HG03159 (cell line): ENCODE data around the gene MYO5C.
A peak's percentile ranks its signal among the peaks of the same experiment; 100 is the strongest.

Experiments
- ATAC-seq: cut with Tn5 transposase; IDR thresholded peaks from one replicate; pipeline ENCODE4 v1.9.1; 2021; ENCODE audit warnings: mild to moderate bottlenecking, moderate library complexity; ENCODE audit not compliant: unreplicated experiment

The MYO5C gene

GRCh38 chr15:52281085-52282035, 14.2 kb downstream of the MYO5C start:
- ATAC-seq: no peak

DNA sequence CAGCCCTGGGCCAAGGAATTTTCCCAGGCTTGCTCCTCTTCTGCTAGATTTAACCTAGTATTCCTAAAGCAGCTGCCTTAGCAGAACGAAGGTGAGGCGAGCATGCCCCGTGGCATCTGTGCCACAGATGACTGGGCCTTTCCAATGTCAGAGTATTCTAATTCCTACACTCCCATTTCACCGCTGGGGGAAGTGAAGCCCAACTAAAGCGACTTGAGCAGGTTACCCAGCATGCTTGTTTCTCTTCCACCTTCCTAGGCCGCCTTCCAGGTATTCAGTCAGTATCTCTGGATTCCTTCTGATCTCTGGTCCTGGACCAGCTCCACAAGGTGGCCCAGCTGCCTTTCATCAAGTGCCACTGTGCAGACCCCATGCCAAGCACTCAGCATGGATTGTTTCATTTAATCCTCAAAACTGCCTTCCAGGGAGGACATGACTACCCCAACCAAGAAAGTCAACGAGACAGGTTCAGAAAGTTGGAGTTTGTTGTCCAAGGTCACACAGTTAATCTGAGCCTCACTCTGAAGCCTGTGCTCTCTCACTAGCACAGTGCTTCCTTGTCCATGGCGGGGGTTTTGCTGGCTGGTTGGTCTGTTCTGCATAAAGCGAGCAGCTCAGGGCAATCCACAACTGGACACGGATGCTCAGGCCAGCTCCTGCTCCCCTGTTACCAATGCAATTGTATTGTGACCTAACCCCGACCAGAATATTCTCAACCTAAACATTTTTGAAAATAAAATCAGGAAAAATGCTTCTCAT, 15.1 kb downstream of the MYO5C start:
- ATAC-seq: no peak

DNA sequence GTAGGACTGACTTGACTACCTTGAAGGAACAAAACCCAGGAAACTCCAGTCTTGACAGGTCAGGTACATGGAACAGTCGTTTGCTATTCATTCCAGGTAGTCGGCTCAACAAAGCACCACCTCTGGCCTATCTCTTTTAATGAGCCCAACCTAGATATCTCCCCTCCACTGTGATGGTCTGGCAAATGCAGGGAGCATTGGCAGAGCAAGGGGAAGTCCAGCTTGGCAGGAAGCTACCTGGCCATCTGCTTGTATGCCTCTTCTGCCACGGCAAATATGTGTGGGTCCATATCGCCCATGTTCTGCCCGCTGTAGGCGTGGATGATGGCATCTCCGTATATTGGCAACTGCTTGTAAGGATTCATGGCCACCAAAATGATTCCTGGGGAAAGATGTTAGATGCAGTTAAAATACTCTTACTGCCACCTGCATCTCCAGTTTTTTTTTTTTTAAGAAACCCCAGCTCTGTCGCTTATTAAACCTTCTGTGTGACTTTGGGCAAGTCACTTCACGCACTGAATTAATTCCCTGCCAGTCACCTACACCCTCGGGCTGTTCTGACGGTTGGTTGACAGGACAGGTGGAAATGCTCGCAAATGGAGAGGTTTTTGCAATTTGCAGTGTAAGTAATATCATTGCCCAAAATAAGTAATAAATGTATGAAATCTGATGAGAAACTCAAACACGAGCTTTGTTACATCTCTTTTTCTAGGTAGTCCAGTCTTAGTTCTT, 16.8 kb downstream of the MYO5C start:
- no peak for ATAC-seq

DNA sequence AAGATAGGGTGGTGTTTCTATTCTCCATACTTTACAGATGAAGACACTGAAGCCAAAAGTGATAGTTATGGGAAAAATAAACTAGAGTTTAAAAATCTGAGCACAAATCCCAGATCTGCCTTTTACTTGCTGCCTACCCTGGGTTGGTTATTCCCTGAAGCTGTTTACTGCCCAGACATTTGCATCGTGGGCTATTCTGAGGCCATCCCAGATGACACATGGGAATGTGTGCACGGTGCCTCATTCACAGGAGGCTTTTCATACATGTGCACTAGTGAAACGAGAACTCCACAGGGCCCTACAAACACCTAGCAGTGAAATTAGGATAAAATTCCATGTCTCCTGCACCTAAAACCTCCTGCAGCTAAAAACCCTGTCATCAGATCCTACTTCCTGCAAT, 17.5 kb downstream of the MYO5C start:
- no peak for ATAC-seq

DNA sequence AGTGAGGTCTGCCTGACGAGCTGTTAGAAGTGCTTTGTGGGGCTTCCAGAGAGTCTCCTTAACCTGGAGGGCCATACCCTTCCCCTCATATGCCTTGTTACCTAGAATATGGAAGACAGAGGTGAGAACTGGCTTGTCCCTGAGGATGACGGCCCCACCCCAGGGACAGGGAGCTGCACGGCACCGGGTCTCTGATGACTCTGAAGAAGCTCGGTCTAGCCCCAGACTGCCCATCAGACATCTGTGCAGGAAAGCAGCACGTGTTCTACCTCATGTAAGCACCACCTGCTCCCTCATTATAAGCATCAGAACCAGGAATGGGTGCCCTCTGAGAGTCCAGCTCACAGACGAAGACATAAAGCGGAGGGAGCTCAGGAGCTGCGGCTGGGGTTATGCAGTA, 18.0 kb downstream of the MYO5C start:
- no peak for ATAC-seq

DNA sequence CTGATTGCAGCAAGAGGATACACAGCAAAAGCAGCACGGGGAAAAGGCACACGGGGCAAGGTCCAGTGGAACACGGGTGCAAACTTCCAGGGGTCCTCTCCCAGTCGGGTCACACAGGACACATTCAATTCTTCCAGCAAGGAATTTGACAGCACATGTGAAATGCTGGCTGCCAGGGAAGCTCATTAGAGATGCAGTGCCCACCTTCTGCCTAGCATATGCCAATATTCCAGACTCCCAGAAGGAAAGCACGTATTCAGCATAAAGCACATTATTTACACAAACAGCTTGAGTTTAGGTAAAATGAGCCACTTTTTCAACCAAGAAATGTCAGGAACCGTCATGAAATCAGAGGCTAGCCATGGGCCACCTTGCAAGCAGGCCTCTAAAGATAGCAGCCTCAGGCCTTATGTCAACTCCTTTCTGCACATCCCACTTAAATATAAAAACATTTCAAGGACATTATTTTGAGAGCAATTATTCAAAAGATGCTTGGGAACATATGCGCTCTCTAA, 19.3 kb downstream of the MYO5C start:
- no peak for ATAC-seq

DNA sequence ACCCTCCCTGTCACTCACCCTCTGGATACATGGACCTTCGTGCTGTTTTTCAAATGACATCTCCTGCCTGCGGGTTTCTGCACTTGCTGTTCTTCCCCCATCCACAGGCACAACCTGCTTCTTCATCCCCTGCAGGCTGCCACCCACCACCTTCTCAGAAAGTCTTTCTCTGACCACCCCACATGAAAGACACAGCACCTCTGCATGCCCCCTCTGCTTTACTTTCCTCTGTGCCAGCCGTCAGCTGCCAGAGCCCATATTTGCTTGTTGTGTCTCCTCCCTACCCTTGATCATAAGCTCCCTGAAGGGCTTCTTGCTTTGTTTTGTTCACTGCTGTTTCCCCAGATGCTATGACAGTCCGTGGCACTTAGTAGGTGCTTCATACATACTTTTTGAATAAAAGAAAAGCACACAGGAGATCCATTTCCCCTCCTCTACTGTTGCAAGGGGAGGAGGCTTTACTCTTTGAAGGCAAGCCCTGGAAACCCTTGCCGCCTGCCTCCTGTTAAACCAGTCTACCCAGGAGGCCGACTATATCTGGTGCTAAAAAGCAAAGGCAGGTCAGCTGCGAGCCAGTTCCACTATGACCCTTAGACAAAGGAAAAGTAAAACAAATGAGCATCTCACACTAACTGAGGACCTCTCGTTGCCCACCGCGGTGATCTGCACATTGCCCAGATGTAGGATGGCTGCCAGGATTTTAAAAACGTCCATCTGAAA, 31.9 kb downstream of the MYO5C start:
- ATAC-seq: no peak

GRCh38 chr15:52262364-52262763, 33.2 kb downstream of the MYO5C start:
- no peak for ATAC-seq

DNA sequence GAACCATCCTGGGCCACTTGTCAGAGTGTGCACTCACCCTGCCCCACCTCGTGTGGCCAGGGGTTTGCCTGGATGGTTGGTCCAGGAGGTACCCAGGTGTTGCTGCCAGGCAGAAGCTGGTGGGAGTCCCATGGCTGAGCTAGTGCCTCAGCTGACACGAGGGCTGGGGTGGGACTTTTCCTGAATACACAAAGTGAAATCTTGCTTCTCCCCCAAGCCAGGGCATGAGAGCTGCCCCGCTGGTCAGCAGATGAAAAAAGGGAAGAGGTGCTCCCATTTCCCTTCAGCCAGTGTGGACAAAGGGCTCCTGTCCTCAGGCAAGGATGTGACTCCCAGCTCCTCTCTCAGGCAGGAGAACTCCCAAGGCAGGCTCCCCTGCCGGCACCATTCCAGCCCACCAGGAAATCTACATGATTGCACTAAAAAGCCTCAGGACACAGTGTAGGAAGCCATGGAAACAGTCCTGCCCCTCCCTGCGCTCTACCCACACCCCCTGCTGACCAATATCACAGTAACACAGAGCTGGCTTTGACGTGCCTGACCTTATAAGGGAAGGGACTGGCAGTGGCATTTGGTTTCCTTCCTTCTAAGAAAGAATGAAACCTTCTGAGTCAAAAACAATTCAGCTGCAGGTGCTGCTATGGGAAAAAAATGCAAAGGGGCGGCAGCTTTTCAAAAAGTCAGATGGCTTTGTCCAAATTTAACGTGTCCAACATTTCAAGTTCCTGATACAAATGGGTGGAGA, 33.9 kb downstream of the MYO5C start:
- ATAC-seq: peak; percentile 97

- no peak for ATAC-seq
These were observed 34.6 kb downstream of the MYO5C start for GRCh38 chr15:52261026-52261425.

DNA sequence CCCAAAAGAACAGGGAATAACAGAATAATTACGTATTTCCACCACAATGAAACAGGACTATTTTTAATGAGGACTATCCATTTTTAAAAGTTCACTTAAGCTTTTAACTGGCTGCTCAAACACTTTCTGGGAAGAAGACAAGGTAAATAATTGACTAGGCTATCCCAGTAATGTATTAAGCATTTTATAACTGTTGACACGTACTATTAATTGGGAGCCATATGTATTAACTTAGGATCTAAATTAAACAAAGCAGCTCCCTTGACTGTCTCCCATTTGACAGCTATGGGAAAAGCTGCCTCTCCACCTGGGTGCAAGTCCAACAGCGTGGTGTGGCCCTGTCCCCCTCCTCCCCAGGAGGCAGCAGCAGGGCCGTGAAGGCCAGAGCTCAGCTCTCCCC, 36.1 kb downstream of the MYO5C start:
- ATAC-seq: no peak

- no peak for ATAC-seq
These were observed 37.1 kb downstream of the MYO5C start for GRCh38 chr15:52258461-52258860.

DNA sequence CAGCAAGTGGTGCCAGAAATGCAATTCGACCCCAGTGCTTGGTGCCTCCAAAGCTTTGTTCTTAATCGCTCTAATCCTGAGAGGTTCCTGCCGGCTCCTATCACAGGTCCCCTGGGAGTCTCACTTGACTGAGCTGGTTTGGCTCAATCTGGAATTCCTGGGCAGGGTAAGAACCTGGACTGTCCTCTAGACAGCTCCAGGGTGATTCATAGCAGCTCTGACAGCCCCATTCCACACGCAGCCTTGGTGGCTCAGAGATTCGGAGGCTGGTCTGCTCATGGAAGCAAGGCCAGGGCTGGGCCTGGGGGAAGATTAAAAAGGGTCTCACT, 37.9 kb downstream of the MYO5C start:
- ATAC-seq: no peak

DNA sequence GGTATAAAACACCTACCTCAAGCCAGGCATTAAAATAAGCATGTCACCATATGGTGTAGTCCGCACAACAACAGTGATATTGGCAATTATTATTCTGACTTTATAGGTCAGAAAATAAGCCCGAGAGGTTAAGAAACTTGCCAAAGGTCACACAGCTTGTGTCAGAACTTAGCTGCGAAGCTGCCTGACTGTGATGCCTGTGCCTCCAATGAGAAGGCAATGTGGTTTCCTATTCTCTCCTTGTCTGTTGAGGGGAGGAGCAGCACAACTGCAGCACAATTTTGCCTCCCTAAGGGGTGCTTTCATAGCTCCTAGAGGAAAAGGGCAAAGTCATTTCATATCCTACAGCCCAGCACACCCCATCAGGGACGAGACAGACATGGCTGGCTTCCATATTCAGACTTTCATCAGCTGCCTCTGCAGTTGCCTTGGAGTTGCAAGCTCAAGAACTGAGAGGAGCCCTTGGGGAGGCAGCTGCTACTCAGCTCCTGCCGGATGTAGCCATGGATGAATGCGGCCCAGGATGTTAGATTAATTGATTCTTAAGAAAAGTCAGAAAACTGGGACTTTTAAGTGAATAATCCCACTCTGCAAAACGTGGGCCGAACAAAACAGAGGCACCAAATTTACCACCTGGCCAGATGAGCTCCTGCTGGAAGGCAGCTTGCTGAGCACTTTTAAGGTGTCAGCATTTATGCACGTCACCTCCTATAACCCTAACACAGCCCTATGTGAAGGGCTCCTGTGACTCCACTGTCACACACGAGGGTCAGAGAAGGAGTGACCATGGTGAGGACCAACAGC, 38.5 kb downstream of the MYO5C start:
- no peak for ATAC-seq

GRCh38 chr15:52256366-52256765, 39.2 kb downstream of the MYO5C start:
- ATAC-seq: peak; percentile 51

- ATAC-seq: no peak
These were observed 39.7 kb downstream of the MYO5C start for GRCh38 chr15:52255935-52256334.

GRCh38 chr15:52255008-52255407, 40.6 kb downstream of the MYO5C start:
- ATAC-seq: no peak

DNA sequence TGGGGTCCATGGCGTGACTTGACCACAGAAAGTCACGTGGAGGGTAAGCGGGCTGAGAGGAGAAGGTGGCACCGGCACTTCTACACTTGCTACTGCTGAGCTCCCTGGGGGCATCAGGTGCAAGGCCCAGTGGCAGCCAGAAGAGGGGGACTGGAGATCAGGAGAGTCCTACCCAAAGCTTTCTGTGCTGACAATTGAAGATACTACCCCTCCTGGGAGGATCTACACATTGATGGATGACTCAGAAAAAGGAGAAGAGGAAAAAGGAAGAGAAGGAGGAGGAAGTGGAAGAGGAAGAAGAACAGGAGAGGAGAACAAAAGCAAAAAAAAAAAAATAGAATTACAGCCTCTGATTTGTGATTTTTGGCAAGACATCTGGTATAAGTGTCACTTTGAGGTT, 41.2 kb downstream of the MYO5C start:
- ATAC-seq: no peak

DNA sequence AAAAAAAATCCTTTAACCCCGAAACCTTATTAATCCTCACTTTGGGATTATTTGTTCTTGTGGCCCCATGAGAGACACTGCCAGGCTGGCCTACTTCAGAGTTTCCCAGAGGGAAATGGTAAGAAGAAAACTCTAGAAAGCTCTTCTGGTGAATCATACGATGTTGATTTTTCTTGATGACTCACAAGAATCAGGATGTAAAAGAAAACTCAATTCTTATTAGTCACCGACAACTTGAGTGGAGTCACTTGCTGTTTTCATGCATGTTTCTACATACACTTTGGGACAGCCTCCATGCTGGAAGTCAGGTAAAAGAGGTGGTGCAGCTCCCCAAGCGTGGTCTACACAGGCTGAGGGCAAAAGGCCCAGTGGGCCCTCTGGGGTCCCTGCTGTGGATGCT, 42.8 kb downstream of the MYO5C start:
- ATAC-seq: no peak
